ENCODE results near the gene PPHLN1.

- TF ChIP-seq POLR2A (IDR thresholded peaks at IDR 0.05) (no peak), CTCF (IDR thresholded peaks at IDR 0.05) (no peak), EP300 (IDR thresholded peaks at IDR 0.05) (no peak)
Observed at GRCh38 chr12:42326541-42327226, 717 bp downstream of the PPHLN1 start.
